GM18508 (cell line): ENCODE data around the gene PRKCA.

Source experiments
- ATAC-seq: cut with Tn5 transposase; IDR thresholded peaks from one replicate; pipeline ENCODE4 v1.9.1; 2021; ENCODE audit warnings: moderate number of reproducible peaks; ENCODE audit not compliant: insufficient read depth, unreplicated experiment

The PRKCA gene

GRCh38 chr17:66831383-66832210 lies 529.2 kb downstream of the PRKCA start:
- ATAC-seq = no peak

GRCh38 chr17:66833201-66833600 lies 530.8 kb downstream of the PRKCA start:
- no peak for ATAC-seq

GRCh38 chr17:66834426-66834918 lies 532.1 kb downstream of the PRKCA start:
- ATAC-seq = no peak

GRCh38 chr17:66834919-66835454 lies 532.6 kb downstream of the PRKCA start, which contains the start of gene CACNG5:
CACNG5 (plus strand) TSS chr17:66835117; CDS start chr17:66877333, 42,216 bp downstream.
- no peak for ATAC-seq

- no peak for ATAC-seq
Observed at GRCh38 chr17:66835476-66835875, 533.1 kb downstream of the PRKCA start.

- no peak for ATAC-seq
Observed at GRCh38 chr17:66836063-66837005, 533.9 kb downstream of the PRKCA start.

GRCh38 chr17:66837226-66837625 lies 534.8 kb downstream of the PRKCA start:
- no peak for ATAC-seq

- ATAC-seq = no peak
Observed at GRCh38 chr17:66837885-66838665, 535.7 kb downstream of the PRKCA start.

GRCh38 chr17:66839616-66840015 lies 537.2 kb downstream of the PRKCA start:
- ATAC-seq = no peak

- ATAC-seq = no peak
Observed at GRCh38 chr17:66840061-66840460, 537.6 kb downstream of the PRKCA start.

GRCh38 chr17:66841328-66841727 lies 538.9 kb downstream of the PRKCA start:
- no peak for ATAC-seq

GRCh38 chr17:66841744-66842143 lies 539.3 kb downstream of the PRKCA start:
- no peak for ATAC-seq

GRCh38 chr17:66842505-66842904 lies 540.1 kb downstream of the PRKCA start:
- ATAC-seq = no peak

GRCh38 chr17:66842959-66843358 lies 540.5 kb downstream of the PRKCA start:
- no peak for ATAC-seq

GRCh38 chr17:66843627-66844026 lies 541.2 kb downstream of the PRKCA start:
- no peak for ATAC-seq

GRCh38 chr17:66847704-66848103 lies 545.3 kb downstream of the PRKCA start:
- no peak for ATAC-seq

- no peak for ATAC-seq
Observed at GRCh38 chr17:66848496-66848895, 546.1 kb downstream of the PRKCA start.

GRCh38 chr17:66849032-66849655 lies 546.7 kb downstream of the PRKCA start:
- no peak for ATAC-seq

GRCh38 chr17:66849851-66850580 lies 547.6 kb downstream of the PRKCA start:
- ATAC-seq = no peak
